ENCODE results near the gene C5orf47.

C5orf47 gene, protein sequence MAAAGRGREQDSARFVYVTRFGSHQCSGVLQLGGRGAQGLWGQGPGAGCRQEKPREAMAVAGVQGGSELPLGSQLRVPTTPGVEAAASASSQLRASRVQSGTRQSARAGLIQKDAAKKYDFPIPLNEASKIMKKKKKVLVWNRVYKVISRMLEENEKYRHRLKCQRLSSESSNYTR

DNA sequence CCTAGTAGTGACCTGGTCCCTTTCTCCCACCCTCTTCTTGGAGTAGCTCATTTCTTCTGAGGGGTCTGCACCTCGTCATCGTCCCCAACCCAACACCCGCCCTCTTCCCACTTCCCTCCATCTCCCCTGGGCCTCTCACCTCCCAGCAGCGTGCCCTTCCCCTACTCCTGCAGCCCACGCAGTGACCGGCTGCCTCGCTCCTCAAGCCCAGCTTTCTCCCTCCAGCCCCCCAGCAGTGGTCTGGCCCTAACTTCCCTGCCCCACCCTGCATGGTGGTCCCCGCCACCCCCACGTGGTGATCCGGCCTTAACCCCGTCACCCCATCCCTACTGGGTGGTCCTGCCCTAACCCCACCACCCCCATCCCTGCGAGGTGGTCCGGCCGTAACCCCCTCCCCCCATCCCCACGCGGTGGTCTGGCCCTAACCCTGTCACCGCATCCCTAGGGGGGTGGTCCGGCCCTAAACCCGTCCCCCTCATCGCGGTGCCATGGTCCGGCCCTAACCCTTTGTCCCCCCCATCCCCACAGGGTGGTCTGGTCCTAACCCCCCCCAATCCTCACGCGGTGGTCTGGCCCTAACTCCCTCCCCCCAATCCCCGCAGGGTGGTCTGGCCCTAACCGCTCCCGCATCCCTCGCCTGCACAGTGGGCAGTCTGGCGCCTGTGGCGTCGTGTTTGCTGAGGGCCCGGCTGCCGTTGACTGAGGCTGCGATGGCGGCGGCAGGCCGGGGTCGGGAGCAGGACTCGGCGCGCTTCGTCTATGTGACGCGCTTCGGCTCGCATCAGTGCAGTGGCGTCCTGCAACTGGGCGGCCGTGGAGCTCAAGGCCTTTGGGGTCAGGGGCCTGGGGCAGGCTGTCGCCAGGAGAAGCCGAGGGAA lies at the start of gene C5orf47:
Gene C5orf47, plus strand, starts transcription at position 617 of the 878 bp plus-strand sequence. Its CDS starts 94 bp downstream, at position 711.
- no peak for DNase-seq (ENCODE audit: low read depth)

DNA sequence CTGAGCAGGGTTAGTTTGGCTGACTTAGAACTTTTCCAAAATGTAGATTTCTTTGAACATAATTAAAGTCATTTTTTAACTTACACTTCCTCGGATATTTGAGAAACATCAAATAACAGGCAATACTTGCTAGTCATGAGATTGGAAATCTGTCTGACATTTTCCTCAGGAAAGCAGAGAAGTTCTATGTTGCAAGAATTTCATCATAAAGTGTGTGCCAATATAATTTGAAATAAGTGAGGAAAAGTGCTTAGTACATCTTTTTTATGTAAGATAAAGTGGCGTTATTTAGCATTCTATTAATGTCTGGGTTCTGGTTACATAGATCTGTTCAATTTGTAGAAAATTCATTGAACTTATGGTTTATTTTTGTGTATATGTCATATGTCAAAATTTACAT lies 48.7 kb upstream of the C5orf47 start:
- no peak for DNase-seq (ENCODE audit: low read depth)

DNA sequence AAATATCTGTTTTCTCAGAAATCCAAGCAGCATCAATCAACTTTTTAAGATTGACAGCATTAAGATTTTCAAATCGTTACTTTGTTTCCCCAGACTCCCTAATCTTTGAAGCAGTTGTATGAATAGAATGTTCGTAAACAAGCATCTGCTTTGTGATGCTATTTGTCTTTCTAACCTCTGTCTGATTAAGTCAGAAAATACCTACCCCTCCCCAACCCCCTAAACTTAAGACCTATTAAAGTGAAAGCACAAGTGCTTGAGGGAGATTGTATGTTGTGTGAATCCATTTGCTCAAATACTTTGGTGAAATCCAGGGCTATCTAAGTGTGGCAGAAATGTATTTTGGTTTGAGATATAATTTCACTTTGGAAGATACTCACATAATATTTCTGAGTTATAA lies 47.9 kb upstream of the C5orf47 start:
- DNase-seq (ENCODE audit: low read depth): no peak

DNA sequence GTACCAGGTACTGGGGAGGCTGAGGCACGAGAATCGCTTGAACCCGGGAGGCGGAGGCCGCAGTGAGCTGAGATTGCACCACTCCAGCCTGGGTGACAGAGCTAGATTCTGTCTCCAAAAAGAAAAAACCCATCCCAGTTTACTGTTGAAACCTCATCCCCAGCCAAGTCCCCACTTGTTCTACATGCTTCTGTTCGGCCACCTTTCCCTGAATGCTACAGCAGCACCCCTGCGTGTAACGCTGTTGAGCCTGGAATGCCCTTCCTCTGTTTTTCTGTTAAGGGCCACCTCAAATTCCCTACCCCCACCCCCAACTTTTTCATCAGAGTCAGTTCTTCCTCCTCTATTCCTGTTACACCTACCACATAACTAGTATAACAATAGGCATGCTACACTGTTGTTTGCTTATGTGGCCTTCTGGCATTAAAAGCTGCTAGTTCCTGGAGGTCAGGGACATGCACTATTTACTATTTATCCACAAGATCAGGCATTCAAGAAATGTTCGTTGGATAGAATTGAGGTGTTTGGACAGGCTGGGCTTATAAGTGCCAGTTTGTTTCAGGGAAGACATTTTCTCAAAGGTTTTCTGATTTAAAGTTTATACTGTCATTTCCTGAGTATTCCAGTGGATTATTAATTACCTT lies 47.1 kb upstream of the C5orf47 start:
- DNase-seq (ENCODE audit: low read depth): no peak

DNA sequence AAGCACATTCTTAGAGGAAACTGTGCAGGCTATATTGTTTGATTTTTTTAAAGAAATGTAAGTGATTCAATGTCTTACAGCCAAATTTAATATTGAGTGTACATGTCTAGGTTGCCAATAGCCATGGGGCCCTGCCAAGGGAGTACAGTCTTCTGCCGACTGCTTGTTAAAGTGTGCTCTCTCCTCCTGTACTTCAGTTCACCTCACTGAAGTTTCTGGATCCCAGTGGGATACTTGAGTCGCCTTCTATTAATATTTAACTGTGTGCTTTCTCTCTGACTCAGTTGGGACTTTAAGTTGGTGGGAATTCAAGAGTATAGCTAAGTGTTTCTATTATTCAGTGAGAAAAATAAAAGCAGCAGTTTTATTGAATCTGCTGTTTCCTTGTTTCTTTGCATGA lies 44.5 kb upstream of the C5orf47 start:
- DNase-seq (ENCODE audit: low read depth): no peak

DNA sequence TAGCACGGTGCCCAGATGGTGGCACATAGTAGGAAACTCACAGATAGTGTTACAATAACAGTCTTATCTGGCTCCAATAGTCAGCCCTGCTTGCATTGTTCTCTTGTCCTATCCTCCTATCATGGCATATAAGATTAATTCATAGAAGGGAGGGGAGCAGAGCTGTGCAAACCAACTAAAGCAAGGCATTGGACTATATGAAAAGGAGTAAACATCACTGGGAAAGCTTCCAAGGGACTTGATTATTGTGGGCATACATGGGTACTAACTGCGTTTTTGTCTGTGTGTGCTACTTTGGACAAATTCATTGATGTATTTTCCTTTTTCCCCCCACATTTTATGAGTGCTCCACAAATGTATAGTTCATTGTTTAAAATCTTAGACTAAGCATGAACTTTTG lies 43.8 kb upstream of the C5orf47 start:
- DNase-seq (ENCODE audit: low read depth): no peak

DNA sequence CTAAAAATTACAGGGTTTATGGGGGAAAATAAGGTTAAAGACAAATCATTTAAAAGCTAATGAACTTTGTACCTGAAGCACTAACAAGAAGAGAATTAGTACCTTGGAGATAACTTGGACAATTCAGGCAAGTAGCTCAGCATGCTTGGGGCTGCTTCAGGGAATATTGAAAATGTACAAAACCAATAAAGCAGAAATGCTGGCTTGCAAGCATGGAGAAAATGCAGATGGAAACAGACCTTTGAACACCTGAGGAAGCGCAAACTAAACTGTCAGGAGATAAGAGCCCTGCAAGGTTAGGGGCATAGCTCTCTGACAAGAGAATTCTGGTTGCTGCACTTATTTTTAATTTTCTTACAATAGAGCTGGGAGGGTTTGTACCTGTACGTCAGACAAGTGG lies 42.6 kb upstream of the C5orf47 start:
- DNase-seq (ENCODE audit: low read depth): no peak

DNA sequence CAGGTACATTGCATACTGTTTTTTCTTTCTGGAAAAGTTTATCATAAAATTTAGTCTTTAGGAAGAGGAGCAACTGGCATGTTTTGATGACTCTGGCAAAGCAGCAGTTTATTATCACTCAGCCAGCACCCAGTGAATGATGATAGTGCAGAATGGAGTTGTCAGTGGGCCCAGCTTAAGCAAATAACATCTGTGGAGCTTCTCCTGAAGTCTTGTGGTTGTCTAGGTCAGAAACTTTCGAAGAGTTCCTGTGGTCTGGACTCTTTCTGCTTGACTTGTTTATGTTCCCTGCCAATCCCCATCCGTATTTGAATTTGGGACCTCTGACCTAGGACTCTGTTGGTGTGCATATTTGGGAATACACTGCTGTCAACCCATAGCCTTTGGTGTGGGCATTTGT lies 38.1 kb upstream of the C5orf47 start:
- no peak for DNase-seq (ENCODE audit: low read depth)

DNA sequence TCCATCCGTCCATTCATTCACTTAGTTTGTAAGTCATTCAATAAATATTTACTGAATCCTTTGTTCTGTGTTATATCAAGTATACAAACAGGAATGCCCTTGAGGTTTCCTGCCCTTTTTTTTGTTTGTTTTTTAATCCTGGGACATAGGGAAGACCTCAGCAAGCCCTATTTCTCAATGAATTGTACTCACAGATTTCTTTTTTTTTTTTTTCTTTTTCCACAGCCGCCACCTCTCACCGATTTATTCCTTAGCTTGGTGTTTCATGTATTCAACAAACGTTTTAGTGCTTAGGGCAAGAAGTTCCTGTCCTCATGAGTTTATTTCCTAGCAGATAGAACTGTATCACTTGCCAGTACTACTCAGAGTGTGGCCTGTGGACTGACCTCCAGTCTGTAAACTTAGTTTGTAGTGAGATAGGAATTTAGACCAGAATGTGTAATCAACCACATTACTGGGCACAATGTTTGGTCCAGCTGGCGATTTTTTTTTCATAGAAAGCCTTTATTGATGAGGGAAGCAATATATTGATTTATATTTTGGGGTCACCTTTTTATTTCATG lies 35.4 kb upstream of the C5orf47 start:
- no peak for DNase-seq (ENCODE audit: low read depth)

DNA sequence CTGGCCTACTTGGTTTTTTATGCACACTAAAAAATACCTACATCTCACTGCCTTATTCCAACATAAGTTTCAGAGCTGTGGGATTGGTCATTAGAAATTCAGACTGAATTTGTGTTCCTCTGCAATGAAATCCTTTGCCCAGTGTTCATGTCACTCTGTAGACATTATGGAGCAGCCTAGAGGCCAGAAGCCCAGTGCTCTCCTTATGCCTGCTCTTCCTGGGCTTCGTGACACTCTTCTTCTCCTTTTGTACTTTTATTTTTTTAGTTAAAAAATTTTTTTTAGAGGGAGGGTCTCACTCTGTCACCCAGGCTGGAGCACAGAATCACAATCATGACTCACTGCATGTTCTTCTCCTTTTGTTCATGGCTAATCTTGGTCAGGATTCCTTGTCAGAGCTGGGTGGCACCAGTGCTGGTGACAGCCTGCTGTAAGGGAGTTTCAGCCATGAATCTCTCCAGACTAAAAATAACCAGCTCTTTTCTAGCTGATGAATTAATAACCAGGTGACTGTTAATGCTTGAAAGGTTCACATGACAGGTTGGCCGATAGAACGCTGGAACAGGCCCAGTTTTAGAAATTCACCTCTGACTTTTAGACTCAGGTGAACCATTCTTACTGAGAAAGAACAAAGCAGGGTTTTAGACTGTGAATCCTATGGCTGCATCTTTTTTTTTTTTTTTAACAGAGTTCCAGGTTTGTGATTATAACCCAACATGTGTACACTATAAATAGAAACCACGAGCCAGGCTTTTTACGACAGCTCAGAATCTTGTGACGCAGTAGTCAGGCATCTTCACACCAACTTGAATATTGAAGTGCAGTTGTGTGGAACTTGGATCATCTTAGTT lies 34.1 kb upstream of the C5orf47 start:
- peak; percentile 56 for DNase-seq (ENCODE audit: low read depth)

DNA sequence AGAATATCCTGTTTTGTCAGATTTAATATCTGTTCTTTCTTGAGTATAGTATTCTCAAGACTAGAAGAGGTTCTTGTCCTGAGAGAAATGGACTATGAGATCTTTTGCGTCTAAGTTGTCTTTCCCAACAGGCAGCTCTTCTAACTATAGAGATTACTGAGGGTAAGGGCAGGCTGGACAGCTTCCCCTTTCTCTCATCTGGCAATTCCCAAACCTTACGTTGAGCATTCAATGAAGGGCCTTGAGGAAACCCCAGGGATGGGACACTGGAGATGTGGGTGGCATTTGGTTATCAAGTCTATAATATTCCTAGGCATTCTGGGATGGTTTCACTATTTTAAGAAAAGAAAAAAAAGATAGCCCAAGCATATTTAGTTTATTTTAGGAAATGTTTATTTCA lies 28.0 kb upstream of the C5orf47 start:
- no peak for DNase-seq (ENCODE audit: low read depth)

DNA sequence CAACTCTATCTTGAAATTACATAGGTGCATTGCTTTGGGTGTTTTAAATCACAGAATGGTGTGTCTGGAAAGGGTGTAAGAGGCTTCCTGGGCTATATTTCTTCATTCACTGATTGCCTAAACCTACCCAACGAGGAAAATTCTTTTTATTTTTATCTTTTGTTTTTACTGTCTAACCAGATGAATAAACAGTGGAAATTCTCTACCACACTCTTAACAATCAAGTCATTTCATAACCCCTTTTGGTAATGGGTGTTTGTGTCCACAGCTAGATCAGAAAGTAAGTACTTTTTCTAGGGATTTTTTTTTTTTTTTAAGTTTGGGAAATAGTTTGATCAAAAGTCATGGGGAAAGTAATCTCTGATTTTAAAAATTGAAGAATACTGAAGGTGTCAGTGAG lies 27.6 kb upstream of the C5orf47 start:
- DNase-seq (ENCODE audit: low read depth): no peak

DNA sequence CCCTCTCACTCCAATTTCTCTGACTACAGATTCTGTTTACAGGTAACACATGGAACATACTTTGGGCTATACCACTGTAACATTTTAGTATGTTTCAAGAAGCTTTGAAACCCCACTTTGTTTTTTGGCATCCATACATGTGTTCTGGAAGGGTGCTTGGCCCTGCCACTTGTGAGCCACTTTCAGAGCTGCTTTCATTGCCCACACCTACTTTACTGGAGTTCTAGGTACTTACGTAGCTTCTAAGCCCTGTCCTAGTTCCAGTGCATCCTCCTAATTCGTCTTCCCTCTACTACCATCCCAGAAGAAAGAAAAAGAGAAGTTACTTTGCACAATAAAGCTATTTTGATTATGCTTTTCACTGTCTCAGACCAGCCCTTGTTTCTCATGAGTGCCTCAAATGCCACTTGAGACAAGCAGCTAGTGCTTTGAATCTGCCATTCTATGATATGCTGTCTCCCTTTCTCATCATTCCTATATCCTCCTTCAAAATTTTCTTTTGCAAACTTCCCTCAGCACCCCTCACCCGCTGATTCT lies 26.5 kb upstream of the C5orf47 start:
- no peak for DNase-seq (ENCODE audit: low read depth)

DNA sequence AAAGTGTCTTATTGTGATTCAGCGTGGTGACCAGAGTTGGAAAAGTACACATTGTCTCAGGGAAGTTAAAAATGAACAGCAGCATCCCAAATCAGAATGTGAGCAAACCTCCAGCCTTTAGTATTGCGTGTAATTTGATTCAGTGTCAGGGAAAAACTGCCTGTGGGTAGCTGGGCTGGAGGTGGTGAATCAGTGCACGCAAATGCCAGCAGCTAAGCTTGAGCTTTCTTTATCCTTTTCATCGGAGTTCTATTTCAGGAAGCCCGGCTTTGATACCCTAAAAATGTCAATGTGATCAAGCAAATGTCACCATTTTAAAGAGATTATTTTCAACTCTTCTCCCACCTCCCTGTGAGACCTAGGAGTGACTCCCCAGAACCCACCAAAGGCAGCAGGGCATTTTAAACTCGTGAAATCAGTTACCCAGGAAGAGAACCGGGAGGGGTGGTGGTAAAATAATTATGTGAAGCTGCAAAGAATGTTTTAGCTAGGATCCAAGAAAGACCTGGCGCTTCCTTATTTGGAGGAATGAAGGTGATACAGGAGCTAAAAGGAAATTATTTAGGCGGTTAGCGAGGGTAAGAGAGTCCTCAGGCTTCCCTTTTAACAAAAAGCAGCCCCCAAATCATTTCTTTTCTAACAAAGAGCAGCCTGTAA lies 25.7 kb upstream of the C5orf47 start:
- DNase-seq (ENCODE audit: low read depth): peak; percentile 69

DNA sequence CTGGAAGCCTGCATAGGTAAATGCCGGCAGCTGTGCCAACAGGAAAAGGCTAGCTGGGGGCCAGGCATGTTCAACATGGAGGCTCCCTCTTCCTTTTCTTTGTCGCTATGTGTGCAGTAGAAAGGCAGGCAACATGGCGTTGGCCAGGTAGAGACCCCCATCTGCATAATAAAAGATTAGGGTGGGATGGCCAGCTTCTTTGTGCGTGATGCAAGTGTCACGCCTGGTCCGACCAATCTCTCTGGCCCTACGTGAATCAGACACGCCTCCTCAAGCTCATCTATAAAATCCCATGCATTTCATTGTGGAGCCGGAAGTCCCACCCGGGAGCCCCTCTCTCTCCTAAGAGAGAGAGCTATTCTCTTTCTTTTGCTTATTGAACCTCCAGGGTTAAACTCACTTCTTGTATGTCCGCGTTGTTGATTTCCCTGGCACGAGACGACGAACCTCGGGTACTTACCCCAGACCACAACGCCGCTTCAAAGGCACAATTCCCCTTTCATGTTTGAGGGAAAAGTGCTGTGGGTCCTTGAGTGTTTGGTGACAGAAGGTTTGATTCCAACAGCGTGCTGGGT lies 25.0 kb upstream of the C5orf47 start:
- no peak for DNase-seq (ENCODE audit: low read depth)

DNA sequence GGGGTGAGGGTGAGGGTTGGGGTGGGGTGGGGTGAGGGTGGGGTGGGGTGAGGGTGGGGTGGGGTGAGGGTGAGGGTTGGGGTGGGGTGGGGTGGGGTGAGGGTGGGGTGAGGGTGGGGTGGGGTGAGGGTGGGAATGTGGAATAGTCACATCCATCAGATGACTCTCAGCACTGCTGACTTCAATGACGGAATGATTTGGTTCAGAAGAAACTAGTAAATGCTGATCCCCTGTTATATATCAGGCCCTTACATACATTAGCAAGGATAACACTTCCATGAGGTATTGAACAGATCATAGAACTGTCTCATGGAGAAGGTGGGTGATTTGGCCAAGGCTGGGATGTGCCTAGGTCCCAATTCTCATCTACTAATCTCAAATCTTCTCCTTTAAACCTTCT lies 24.5 kb upstream of the C5orf47 start:
- no peak for DNase-seq (ENCODE audit: low read depth)

DNA sequence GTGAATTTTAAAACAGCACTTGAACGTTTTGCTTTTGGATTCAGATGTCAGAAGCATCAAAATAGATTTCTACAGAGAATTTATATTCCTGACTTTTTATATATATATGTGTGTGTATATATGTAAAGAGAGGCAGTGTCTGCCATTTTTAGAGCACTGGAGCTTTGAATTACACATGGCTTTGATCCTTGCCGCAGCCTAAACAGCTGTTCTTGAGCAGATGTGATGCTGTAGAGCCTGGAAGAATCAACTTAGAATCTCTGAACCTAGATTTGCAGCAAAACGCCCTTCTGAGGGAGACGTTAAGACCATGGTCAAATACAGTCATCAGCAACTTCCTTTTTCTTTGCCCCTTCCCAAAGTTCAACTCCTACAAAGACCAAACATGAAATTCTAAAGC lies 21.7 kb upstream of the C5orf47 start:
- no peak for DNase-seq (ENCODE audit: low read depth)

DNA sequence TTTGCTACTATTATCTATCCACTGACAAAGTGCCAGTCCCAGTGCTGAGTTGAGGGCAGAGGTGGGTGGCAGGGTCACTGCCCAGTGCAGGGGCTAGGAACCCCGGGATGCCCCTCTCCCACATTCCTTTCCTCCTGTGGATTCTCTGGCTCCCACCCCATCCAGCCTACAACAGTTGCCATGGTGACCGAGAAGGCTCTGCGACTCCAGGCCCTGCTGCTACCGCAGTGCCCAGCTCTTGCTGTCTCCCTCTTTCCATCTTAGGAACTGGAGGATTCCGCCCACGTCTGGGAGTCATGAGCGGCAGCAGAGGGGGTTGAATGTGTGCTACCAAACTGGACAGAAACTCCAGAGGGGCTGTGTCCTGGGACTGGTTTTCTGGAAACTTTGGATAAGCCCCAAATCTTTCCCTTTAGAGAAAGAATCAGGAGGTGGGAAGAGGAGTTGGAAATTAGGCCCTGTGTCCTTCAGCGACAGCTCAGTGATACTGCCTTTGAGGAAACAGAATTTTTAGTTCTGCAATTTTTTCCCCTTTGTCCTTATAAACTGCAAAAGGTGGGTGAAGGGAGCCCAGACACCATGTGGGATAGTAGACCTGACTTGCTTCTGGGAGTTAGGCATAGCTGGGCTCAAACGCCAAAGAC lies 20.7 kb upstream of the C5orf47 start:
- DNase-seq (ENCODE audit: low read depth): no peak

DNA sequence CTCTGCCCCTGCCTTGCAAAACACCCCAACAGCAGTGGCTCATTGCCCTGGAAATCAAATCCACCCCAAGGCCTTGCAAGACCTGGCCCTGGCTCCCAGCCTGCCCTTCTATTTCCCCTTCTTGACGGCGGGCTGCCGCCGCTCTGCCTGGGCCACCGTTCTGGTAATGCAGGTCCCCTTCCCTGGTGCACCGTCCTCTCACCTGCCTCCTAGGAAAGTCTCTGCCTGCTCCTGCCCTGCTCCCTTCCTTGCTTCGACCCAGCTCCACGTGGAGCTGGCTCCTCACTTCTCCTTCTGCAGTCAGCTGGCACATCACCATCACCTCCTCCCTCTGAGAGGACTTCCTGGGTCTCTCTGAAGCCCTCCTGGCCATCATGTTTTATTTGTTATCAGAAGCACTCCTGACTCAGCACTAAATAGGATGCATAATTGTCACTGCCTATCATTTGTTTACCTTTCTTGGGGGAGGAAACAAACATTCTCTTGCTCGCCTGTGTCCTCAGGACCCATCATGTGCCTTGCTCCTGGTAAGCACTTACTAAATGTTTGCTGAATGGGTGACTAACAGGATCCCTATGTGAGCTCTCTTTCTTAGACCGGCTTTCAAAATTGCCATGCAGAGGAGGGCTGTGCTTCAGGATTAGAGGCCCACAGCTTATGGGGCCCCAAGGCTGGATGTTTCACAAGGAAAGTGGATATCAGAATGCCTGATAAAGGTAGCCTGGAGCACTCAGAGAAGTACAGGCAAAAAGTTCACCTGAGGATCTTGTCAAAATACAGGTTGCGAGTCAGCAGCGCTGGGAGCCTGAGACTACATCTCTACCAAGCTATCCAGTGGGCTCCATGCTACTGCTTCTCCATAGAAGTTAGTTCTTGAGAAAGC lies 19.6 kb upstream of the C5orf47 start:
- DNase-seq (ENCODE audit: low read depth): no peak

All from stromal cell of bone marrow (primary cell).